PC-9 (cell line): ENCODE measurements around the gene NEB.

Experiments
- CTCF ChIP-seq: fragments of 200-600 bp; sonication (generic); conservative IDR thresholded peaks from 2 replicates; pipeline ENCODE4 v1.6.1; 2017; ENCODE audit warnings: mixed run types, antibody characterized with exemption, mild to moderate bottlenecking, moderate library complexity
- EZH2 ChIP-seq: fragments of 200-600 bp; sonication (generic); IDR thresholded peaks from 2 replicates; pipeline ENCODE4 v1.8.0; 2017; ENCODE audit warnings: antibody characterized with exemption, low read depth

GRCh38 chr2:151551556-151551955 lies 182.7 kb downstream of the NEB start:
- TF ChIP-seq EZH2 (no peak), CTCF (no peak)
